Ovary (tissue), 3 donors: ENCODE measurements around the gene SIRT5.

Experiments used
- POLR2A ChIP-seq: fragments of 450-650 bp; IDR thresholded peaks from one replicate; pipeline ENCODE4 v1.6.1; 2017; ENCODE audit warnings: antibody characterized with exemption, mild to moderate bottlenecking, moderate library complexity
- TF ChIP-seq, protein P1 (sequence below), 3 donors: fragments of 450-650 bp in 2 of 3; fragments of 200-600 bp in 1 of 3; IDR thresholded peaks; one replicate each; pipeline versions ENCODE4 v1.5.1 to v1.8.0; 2016 to 2022; ENCODE audit warnings: antibody characterized with exemption in 3 of 3, mild to moderate bottlenecking in 1 of 3
- donor health status: DM: no; HTN: no; CAD: no.

DNA sequence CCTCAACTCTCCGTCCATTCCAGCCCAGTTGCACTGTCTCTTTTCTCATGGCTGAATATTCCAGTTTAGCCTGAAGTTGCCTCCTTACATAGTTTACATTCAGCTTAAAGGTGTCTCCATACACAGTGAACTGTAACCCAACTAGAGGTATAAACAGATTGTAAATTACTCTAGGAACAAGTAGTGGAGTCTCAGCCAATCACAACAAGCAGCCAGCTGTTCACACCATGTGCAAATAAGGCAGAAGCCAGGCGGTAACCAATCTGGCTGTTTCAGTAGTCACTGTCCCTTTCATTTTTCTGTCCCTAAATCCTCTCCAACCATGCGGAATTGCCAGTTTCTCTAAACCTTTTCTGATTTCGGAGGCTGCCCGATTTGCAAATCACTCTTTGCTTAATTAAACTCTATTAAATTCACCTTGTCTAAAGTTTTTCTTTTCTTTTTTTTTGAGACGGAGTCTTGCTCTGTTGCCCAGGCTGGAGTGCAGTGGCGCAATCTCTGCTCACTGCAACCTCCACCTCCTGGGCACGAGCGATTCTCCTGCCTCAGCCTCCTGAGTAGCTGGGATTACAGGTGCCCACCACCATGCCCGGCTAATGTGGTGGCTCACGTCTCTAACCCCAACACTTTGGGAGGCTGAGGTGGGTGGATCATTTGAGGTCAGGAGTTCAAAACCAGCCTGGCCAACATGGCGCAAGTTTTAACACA, 49.4 kb upstream of the SIRT5 start:
- TF ChIP-seq, protein P1, sequence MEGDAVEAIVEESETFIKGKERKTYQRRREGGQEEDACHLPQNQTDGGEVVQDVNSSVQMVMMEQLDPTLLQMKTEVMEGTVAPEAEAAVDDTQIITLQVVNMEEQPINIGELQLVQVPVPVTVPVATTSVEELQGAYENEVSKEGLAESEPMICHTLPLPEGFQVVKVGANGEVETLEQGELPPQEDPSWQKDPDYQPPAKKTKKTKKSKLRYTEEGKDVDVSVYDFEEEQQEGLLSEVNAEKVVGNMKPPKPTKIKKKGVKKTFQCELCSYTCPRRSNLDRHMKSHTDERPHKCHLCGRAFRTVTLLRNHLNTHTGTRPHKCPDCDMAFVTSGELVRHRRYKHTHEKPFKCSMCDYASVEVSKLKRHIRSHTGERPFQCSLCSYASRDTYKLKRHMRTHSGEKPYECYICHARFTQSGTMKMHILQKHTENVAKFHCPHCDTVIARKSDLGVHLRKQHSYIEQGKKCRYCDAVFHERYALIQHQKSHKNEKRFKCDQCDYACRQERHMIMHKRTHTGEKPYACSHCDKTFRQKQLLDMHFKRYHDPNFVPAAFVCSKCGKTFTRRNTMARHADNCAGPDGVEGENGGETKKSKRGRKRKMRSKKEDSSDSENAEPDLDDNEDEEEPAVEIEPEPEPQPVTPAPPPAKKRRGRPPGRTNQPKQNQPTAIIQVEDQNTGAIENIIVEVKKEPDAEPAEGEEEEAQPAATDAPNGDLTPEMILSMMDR (IDR thresholded peaks at IDR 0.05) = no peak
- TF ChIP-seq POLR2A = no peak
